NB4 (cell line): ENCODE measurements around the gene BIRC6.

Experiments used
- MAX ChIP-seq: IDR thresholded peaks from 2 replicates; pipeline ENCODE4 v1.6.1; 2011; ENCODE audit warnings: low read depth, low read length
- POLR2A ChIP-seq: IDR thresholded peaks from 2 replicates; pipeline ENCODE4 v1.6.1; 2011; ENCODE audit warnings: mild to moderate bottlenecking; ENCODE audit not compliant: insufficient read length; ENCODE audit errors: extremely low read depth
- TF ChIP-seq, protein P1 (sequence below): IDR thresholded peaks from one replicate; pipeline ENCODE4 v1.5.1; 2012; ENCODE audit warnings: low read depth, low read length

- TF ChIP-seq, protein P1, sequence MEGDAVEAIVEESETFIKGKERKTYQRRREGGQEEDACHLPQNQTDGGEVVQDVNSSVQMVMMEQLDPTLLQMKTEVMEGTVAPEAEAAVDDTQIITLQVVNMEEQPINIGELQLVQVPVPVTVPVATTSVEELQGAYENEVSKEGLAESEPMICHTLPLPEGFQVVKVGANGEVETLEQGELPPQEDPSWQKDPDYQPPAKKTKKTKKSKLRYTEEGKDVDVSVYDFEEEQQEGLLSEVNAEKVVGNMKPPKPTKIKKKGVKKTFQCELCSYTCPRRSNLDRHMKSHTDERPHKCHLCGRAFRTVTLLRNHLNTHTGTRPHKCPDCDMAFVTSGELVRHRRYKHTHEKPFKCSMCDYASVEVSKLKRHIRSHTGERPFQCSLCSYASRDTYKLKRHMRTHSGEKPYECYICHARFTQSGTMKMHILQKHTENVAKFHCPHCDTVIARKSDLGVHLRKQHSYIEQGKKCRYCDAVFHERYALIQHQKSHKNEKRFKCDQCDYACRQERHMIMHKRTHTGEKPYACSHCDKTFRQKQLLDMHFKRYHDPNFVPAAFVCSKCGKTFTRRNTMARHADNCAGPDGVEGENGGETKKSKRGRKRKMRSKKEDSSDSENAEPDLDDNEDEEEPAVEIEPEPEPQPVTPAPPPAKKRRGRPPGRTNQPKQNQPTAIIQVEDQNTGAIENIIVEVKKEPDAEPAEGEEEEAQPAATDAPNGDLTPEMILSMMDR = no peak
- TF ChIP-seq MAX (no peak), POLR2A (no peak)
Observed at GRCh38 chr2:32416519-32416918, 59.7 kb downstream of the BIRC6 start.
